K562 (cell line): ENCODE data around the gene RBMS3. TPM values are rescaled to one million over a fixed set of nuclear protein-coding genes. Genes with fewer than 3 reads are reported as not detected.

Experiments
- ATAC-seq: fragments of 200-7000 bp; cut with Tn5 transposase; 3 replicates; pipeline ENCODE4 v1.9.1; 2020; ENCODE audit warnings: moderate library complexity
- BruUV-seq: library from RNA; stranded (reverse); fragments of 400-500 nt; replicated peaks from 2 replicates; lab custom pipeline; 2021; lab: Mats Ljungman, UMichigan
- CTCF ChIA-PET: fragments of 300-600 bp; formaldehyde crosslinking; extraction: SDS; loops from one replicate; lab custom pipeline; 2021; ENCODE audit warnings: low intra/inter-chr PET ratio; lab: Yijun Ruan, JAX
- POLR2A ChIA-PET: fragments of 300-600, 350-650 bp; sonication (Branson Sonifier 250); formaldehyde crosslinking; extraction: SDS; loops from one replicate; lab custom pipeline; 2021; ENCODE audit warnings: antibody characterized with exemption, inconsistent platforms; lab: Yijun Ruan, JAX
- DNase-seq, 4 experiments: peaks; one replicate each; pipeline versions ENCODE4 v3.0.0 to v3.0.0-alpha.2; 2011 to 2018; ENCODE audit warnings: low spot score in 3 of 4, mixed read lengths in 3 of 4; ENCODE audit errors: extremely low read depth in 1 of 4
- FAIRE-seq: peaks from 2 replicates; lab custom pipeline; 2011; peaks lifted over from hg19 to GRCh38; lab: Jason Lieb, UNC
- H2AFZ ChIP-seq: 2 replicates; pipeline ENCODE4 v1.6.0; 2011; ENCODE audit warnings: low read depth, low read length, control low read depth, inconsistent platforms
- H3K27ac ChIP-seq: fragments of 200-600 bp; 3 replicates; pipeline ENCODE4 v1.8.0; 2011; ENCODE audit warnings: low read depth, mild to moderate bottlenecking, control low read depth, inconsistent platforms, low read length, moderate library complexity, mixed read lengths; ENCODE audit errors: extremely low read depth
- H3K27me3 ChIP-seq, 2 experiments: fragments of 300-600 bp in 1 of 2; 2 replicates in 1 of 2; 3 replicates in 1 of 2; pipeline versions ENCODE4 v1.6.0 to v1.8.0; 2011; ENCODE audit warnings: inconsistent platforms in 2 of 2, low read length in 2 of 2, mild to moderate bottlenecking in 1 of 2, mixed read lengths in 1 of 2, moderate library complexity in 1 of 2; ENCODE audit not compliant: control insufficient read depth in 2 of 2, insufficient read depth in 2 of 2
- H3K36me3 ChIP-seq: fragments of 300-600 bp; 3 replicates; pipeline ENCODE4 v1.8.0; 2011; ENCODE audit warnings: mild to moderate bottlenecking, low read length, inconsistent platforms; ENCODE audit not compliant: control insufficient read depth, insufficient read depth
- H3K4me1 ChIP-seq, 2 experiments: fragments of 200-600 bp in 1 of 2; replicated peaks in 1 of 2; 2 replicates in 1 of 2; 3 replicates in 1 of 2; pipeline versions ENCODE4 v1.5.1 to v1.8.0; 2011; ENCODE audit warnings: inconsistent platforms in 2 of 2, low read length in 2 of 2, mild to moderate bottlenecking in 1 of 2, mixed read lengths in 1 of 2, moderate library complexity in 1 of 2; ENCODE audit not compliant: control insufficient read depth in 2 of 2, insufficient read depth in 2 of 2
- H3K4me2 ChIP-seq: 2 replicates; pipeline ENCODE4 v1.6.1; 2011; ENCODE audit warnings: low read length, control low read depth, inconsistent platforms, mixed read lengths; ENCODE audit not compliant: insufficient read depth
- H3K4me3 ChIP-seq: fragments of 200-600 bp; sonication (generic), shearing (Covaris generic); 2 replicates; pipeline ENCODE4 v1.5.1; 2016; ENCODE audit warnings: control low read depth, inconsistent platforms
- H3K79me2 ChIP-seq: fragments of 200-600 bp; 3 replicates; pipeline ENCODE4 v1.8.0; 2011; ENCODE audit warnings: low read length, inconsistent platforms; ENCODE audit not compliant: control insufficient read depth, insufficient read depth
- H3K9ac ChIP-seq, 2 experiments: 2 replicates each; pipeline versions ENCODE4 v1.6.0 to v1.6.1; 2011; ENCODE audit warnings: low read depth in 2 of 2, low read length in 2 of 2, control low read depth in 1 of 2, inconsistent platforms in 1 of 2, mild to moderate bottlenecking in 1 of 2, mixed read lengths in 1 of 2; ENCODE audit not compliant: insufficient read depth in 1 of 2
- H3K9me1 ChIP-seq: one replicate; pipeline ENCODE4 v1.6.0; 2011; ENCODE audit warnings: inconsistent platforms, mild to moderate bottlenecking, low read length, moderate library complexity; ENCODE audit not compliant: control insufficient read depth, insufficient read depth
- H3K9me3 ChIP-seq: replicated peaks from 2 replicates; pipeline ENCODE4 v1.5.1; 2011; ENCODE audit warnings: low read depth, low read length, inconsistent platforms; ENCODE audit not compliant: control insufficient read depth, insufficient read depth
- H4K20me1 ChIP-seq: replicated peaks from 2 replicates; pipeline ENCODE4 v1.6.1; 2011; ENCODE audit warnings: low read length, inconsistent platforms, mixed read lengths; ENCODE audit not compliant: control insufficient read depth, insufficient read depth
- BCL6 ChIP-seq: fragments of 250-450 bp; sonication (Bioruptor Pico); IDR thresholded peaks from 2 replicates; pipeline ENCODE4 v1.4.0; 2020
- BRD9 ChIP-seq: fragments of 450-650 bp; IDR thresholded peaks from 2 replicates; pipeline ENCODE4 v1.6.1; 2018; ENCODE audit warnings: low read depth; ENCODE audit not compliant: partially characterized antibody
- DDX20 ChIP-seq: fragments of 450-650 bp; IDR thresholded peaks from 2 replicates; pipeline ENCODE4 v1.6.1; 2016; ENCODE audit warnings: missing genetic modification characterization, low read depth, mild to moderate bottlenecking, missing compliant biosample characterization, moderate library complexity
- U2AF2 ChIP-seq: fragments of 200-400 bp; formaldehyde crosslinking; optimal IDR thresholded peaks from 2 replicates; pipeline ENCODE3; 2017; ENCODE audit warnings: low read depth, mild to moderate bottlenecking, low read length
- ZBTB34 ChIP-seq: fragments of 250-450 bp; sonication (Bioruptor Pico); IDR thresholded peaks from 2 replicates; pipeline ENCODE4 v1.8.0; 2021; ENCODE audit warnings: mild to moderate bottlenecking, moderate library complexity
- WGBS: fragments of 100-300 bp; shearing (Covaris generic); methylation state at CpG from one replicate; pipeline ENCODE4 v1.1.6; 2016; ENCODE audit warnings: low coverage, mixed read lengths; ENCODE audit not compliant: insufficient coverage; ENCODE audit errors: missing lambda C conversion rate; 5-methylcytosine and 5-hydroxymethylcytosine counted together
- in situ Hi-C: fragments of 300-500 bp; cut with MboI; formaldehyde crosslinking; loops from 4 replicates; pipeline ENCODE4 v1.15.0; 2018; ENCODE audit warnings: inconsistent platforms, mixed read lengths
- intact Hi-C: fragments of 100-400 bp; cut with micrococcal nuclease; formaldehyde crosslinking; loops from 2 replicates; pipeline ENCODE4 v1.14.2; 2022
- polyA plus RNA-seq, 8 experiments: library from polyadenylated mRNA; depleted of rRNA in 4 of 8; stranded (reverse) in 5 of 8; unstranded in 3 of 8; fragments of >200 nt; fragmentation: Nextera tagmentation in 2 of 8; fragmentation: Illumina TruSeq in 1 of 8; extraction: Ambion mirVana in 2 of 8; extraction: Trizol in 1 of 8; gene quantifications; 2 replicates each; pipeline versions ENCODE4 v1.2.1 to v1.2.3, GENCODE V29; 2011 to 2014; ENCODE audit warnings: inconsistent platforms in 1 of 8, missing spikeins in 1 of 8
- total RNA-seq, 7 experiments: library from RNA; depleted of rRNA in 6 of 7; stranded (reverse); fragments of >200 nt in 6 of 7; fragmentation: Illumina TruSeq in 2 of 7; extraction: Trizol in 2 of 7; gene quantifications; 2 replicates each; pipeline versions ENCODE4 v1.2.1 to v1.2.3, GENCODE V29; 2011 to 2021; ENCODE audit warnings: low replicate concordance in 1 of 7
- TF ChIP-seq, protein P1 (sequence below), 2 experiments: IDR thresholded peaks; 2 replicates each; pipeline ENCODE4 v1.6.1; 2011; ENCODE audit warnings: borderline replicate concordance in 1 of 2, control low read depth in 1 of 2, low read depth in 1 of 2, low read length in 1 of 2, mild to moderate bottlenecking in 1 of 2, mixed read lengths in 1 of 2, moderate library complexity in 1 of 2; ENCODE audit not compliant: insufficient read depth in 1 of 2, insufficient read length in 1 of 2, poor library complexity in 1 of 2, severe bottlenecking in 1 of 2; ENCODE audit errors: extremely low read depth in 1 of 2
- TF ChIP-seq, protein P2 (sequence below): sonication (generic); formaldehyde crosslinking; IDR thresholded peaks from 2 replicates; pipeline ENCODE4 v1.8.0; 2022; ENCODE audit warnings: mild to moderate bottlenecking, missing genetic modification reagents

The RBMS3 gene
- total and polyA plus RNA-seq, 9 of the 15 experiments (the other 6 are each of a cell fraction or from before 2014, with no cell fraction given): 0.20 TPM; not detected in 8

DNA sequence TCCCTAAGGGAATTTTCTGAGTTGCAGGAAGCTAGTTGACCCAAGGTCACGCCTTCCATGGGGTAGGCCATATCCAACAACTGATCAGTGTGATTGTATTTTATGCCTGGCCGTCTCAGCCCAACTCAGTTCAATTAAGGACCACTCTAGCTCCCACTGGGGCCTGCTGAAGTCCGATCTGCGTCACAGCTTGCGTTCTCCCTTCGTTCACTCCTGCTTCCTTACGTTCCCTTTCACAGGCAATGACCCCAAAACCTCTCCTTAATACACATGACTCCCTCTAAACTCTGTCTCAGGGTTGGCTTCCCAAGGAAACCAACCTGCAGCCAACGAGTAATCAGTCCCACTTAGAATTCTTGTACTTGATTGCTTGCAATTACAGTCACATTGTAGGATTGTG is 428.0 kb downstream of the RBMS3 start:
- Histone ChIP-seq H3K27ac (no peak overlapping the region), H2AFZ (no peak overlapping the region), H4K20me1 (no peaks in the 10 kb centered on the region), H3K9me3 (no peaks in the 10 kb centered on the region; the same call in 1 of the 2 replicates), H3K4me2 (no peak overlapping the region), H3K79me2 (no peaks in the 10 kb centered on the region), H3K27me3 (no peaks in the 10 kb centered on the region), H3K4me1 (no peaks in the 10 kb centered on the region), H3K9me1 (no peaks in the 10 kb centered on the region), H3K9ac (no peak overlapping the region), H3K4me3 (no peak overlapping the region), H3K36me3 (no peaks in the 10 kb centered on the region)
- WGBS: 0% methylated on average over 8 of the region's 8 CpGs
- BruUV-seq: no TSS peak
- TF ChIP-seq ZBTB34 (CRISPR knock-in tag) (no peak), DDX20 (tag) (no peak), BCL6 (CRISPR knock-in tag) (no peak), BRD9 (no peak), U2AF2 (no peak)
- TF ChIP-seq, protein P1, sequence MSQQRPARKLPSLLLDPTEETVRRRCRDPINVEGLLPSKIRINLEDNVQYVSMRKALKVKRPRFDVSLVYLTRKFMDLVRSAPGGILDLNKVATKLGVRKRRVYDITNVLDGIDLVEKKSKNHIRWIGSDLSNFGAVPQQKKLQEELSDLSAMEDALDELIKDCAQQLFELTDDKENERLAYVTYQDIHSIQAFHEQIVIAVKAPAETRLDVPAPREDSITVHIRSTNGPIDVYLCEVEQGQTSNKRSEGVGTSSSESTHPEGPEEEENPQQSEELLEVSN (IDR thresholded peaks at IDR 0.05; ENCODE audit: borderline replicate concordance in 1 of 2, extremely low read depth in 1 of 2, insufficient read depth in 1 of 2, insufficient read length in 1 of 2, low read depth in 1 of 2, low read length in 1 of 2, poor library complexity in 1 of 2, severe bottlenecking in 1 of 2): no peak
- TF ChIP-seq, protein P2, sequence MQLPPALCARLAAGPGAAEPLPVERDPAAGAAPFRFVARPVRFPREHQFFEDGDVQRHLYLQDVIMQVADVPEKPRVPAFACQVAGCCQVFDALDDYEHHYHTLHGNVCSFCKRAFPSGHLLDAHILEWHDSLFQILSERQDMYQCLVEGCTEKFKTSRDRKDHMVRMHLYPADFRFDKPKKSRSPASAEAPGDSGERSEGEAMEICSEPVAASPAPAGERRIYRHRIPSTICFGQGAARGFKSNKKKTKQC (CRISPR knock-in tag): no peak
- ATAC-seq: no peak
- POLR2A ChIA-PET: no interaction called here
- CTCF ChIA-PET: no interaction called here
- in situ Hi-C loops: no loop called here
- no peak for DNase-seq
- no peak for FAIRE-seq
- intact Hi-C loops: no loop called here
